Measurements from ENCODE around the gene ZSCAN1.

The ZSCAN1 gene

GRCh38 chr19:58086825-58087710 is 53.2 kb downstream of the ZSCAN1 start:
- no peaks in the 10 kb centered on the region for H3K27me3 ChIP-seq (ENCODE audit: insufficient read depth, low read length)
- H4K20me1 ChIP-seq (ENCODE audit: insufficient read depth, low read length): no peaks in the 10 kb centered on the region
- no peaks in the 10 kb centered on the region for H3K4me1 ChIP-seq (ENCODE audit: insufficient read depth, low read length, severe bottlenecking)
- H2AFZ ChIP-seq (ENCODE audit: low read length): no peak overlapping the region
- no peak overlapping the region for H3K4me3 ChIP-seq (ENCODE audit: low read depth, low read length, poor library complexity, severe bottlenecking)
- TF ChIP-seq, protein P1, sequence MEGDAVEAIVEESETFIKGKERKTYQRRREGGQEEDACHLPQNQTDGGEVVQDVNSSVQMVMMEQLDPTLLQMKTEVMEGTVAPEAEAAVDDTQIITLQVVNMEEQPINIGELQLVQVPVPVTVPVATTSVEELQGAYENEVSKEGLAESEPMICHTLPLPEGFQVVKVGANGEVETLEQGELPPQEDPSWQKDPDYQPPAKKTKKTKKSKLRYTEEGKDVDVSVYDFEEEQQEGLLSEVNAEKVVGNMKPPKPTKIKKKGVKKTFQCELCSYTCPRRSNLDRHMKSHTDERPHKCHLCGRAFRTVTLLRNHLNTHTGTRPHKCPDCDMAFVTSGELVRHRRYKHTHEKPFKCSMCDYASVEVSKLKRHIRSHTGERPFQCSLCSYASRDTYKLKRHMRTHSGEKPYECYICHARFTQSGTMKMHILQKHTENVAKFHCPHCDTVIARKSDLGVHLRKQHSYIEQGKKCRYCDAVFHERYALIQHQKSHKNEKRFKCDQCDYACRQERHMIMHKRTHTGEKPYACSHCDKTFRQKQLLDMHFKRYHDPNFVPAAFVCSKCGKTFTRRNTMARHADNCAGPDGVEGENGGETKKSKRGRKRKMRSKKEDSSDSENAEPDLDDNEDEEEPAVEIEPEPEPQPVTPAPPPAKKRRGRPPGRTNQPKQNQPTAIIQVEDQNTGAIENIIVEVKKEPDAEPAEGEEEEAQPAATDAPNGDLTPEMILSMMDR (IDR thresholded peaks at IDR 0.05; ENCODE audit: low read length): no peak
- no peak for TF ChIP-seq EZH2 (IDR thresholded peaks at IDR 0.05; ENCODE audit: borderline replicate concordance, low read length)
- no peak overlapping the region for H3K4me2 ChIP-seq (ENCODE audit: low read length)
- no peaks in the 10 kb centered on the region for H3K79me2 ChIP-seq (ENCODE audit: insufficient read depth, low read length)
- H3K9me3 ChIP-seq (ENCODE audit: low read length): peaks cover 10% of the 10 kb centered on the region; the same call in 1 of the 2 replicates
- H3F3A ChIP-seq (ENCODE audit: insufficient read depth, low read length): no peaks in the 10 kb centered on the region
- H3K36me3 ChIP-seq (ENCODE audit: insufficient read depth, low read length): peaks cover 68% of the 10 kb centered on the region
- no peaks in the 10 kb centered on the region for H3K9me2 ChIP-seq (ENCODE audit: low read depth, low read length)
- no peak overlapping the region for H3K27ac ChIP-seq (ENCODE audit: low read depth, low read length, poor library complexity, severe bottlenecking)
- H3K9ac ChIP-seq (ENCODE audit: low read length): no peak overlapping the region

GRCh38 chr19:58088521-58089052 is 54.8 kb downstream of the ZSCAN1 start:
- Histone ChIP-seq H3K27ac (ENCODE audit: low read depth, low read length, poor library complexity, severe bottlenecking) (no peak overlapping the region), H3K9me2 (ENCODE audit: low read depth, low read length) (no peaks in the 10 kb centered on the region), H3F3A (ENCODE audit: insufficient read depth, low read length) (no peaks in the 10 kb centered on the region), H3K4me1 (ENCODE audit: insufficient read depth, low read length, severe bottlenecking) (no peaks in the 10 kb centered on the region), H4K20me1 (ENCODE audit: insufficient read depth, low read length) (no peaks in the 10 kb centered on the region), H3K36me3 (ENCODE audit: insufficient read depth, low read length) (peaks cover 77% of the 10 kb centered on the region), H3K4me2 (ENCODE audit: low read length) (no peak overlapping the region), H3K9ac (ENCODE audit: low read length) (no peak overlapping the region), H3K9me3 (ENCODE audit: low read length) (peaks cover 14% of the 10 kb centered on the region; the same call in 1 of the 2 replicates), H3K79me2 (ENCODE audit: insufficient read depth, low read length) (no peaks in the 10 kb centered on the region), H3K27me3 (ENCODE audit: insufficient read depth, low read length) (no peaks in the 10 kb centered on the region), H2AFZ (ENCODE audit: low read length) (no peak overlapping the region), H3K4me3 (ENCODE audit: low read depth, low read length, poor library complexity, severe bottlenecking) (no peak overlapping the region)
- TF ChIP-seq EZH2 (IDR thresholded peaks at IDR 0.05; ENCODE audit: borderline replicate concordance, low read length): no peak
- TF ChIP-seq, protein P1 (IDR thresholded peaks at IDR 0.05; ENCODE audit: low read length): no peak

- Histone ChIP-seq H4K20me1 (ENCODE audit: insufficient read depth, low read length) (no peaks in the 10 kb centered on the region), H3K4me1 (ENCODE audit: insufficient read depth, low read length, severe bottlenecking) (no peaks in the 10 kb centered on the region), H3K79me2 (ENCODE audit: insufficient read depth, low read length) (no peaks in the 10 kb centered on the region), H3K27ac (ENCODE audit: low read depth, low read length, poor library complexity, severe bottlenecking) (no peak overlapping the region), H3K27me3 (ENCODE audit: insufficient read depth, low read length) (no peaks in the 10 kb centered on the region), H3K36me3 (ENCODE audit: insufficient read depth, low read length) (peaks cover 68% of the 10 kb centered on the region), H3K9me3 (ENCODE audit: low read length) (peaks cover 15% of the 10 kb centered on the region; the same call in 1 of the 2 replicates), H3K9ac (ENCODE audit: low read length) (no peak overlapping the region), H3K4me2 (ENCODE audit: low read length) (no peak overlapping the region), H3K4me3 (ENCODE audit: low read depth, low read length, poor library complexity, severe bottlenecking) (no peak overlapping the region), H3F3A (ENCODE audit: insufficient read depth, low read length) (no peaks in the 10 kb centered on the region), H3K9me2 (ENCODE audit: low read depth, low read length) (no peaks in the 10 kb centered on the region), H2AFZ (ENCODE audit: low read length) (no peak overlapping the region)
- TF ChIP-seq EZH2 (IDR thresholded peaks at IDR 0.05; ENCODE audit: borderline replicate concordance, low read length): no peak
- TF ChIP-seq, protein P1 (IDR thresholded peaks at IDR 0.05; ENCODE audit: low read length): no peak
Measured at GRCh38 chr19:58089846-58090245, 56.0 kb downstream of the ZSCAN1 start.
